ENCODE measurements around the gene BICD1. TPM values are rescaled to one million over a fixed set of nuclear protein-coding genes. Genes with fewer than 3 reads are reported as not detected.

Gene BICD1
- total RNA-seq, 2 donors from 2014 or later, result 14.3 to 15.3 TPM

DNA sequence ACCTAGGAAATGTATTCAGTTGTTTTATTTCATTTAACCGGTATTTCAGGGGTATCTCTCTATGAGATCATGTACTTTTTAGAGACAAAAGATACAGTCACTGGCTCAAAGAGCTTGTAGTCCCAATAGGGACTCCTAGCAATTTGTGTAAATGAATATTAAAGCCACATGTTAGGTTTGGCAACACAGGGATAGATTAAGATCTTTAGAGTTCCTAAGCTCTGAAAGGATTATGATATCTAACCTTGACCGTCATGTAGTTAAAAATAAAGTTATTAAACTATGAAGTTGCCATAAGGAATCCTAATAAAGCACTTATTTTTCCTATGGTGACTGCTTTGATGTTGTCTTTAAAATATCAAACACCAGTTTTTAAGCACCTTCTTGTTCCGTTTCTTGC lies 192.3 kb downstream of the BICD1 start:
- Mint-ChIP-seq H3K4me3 (no peak overlapping the region), H3K36me3 (ENCODE audit: insufficient read depth in 2 of 2) (no peaks in the 10 kb centered on the region), H3K9me3 (no peaks in the 10 kb centered on the region), H3K27ac (no peak overlapping the region), H3K27me3 (ENCODE audit: low read depth) (no peaks in the 10 kb centered on the region), H3K4me1 (ENCODE audit: low read depth) (no peaks in the 10 kb centered on the region)
- ATAC-seq (replicated peaks in 1 of 2) (no peak), DNase-seq (no peak)

- no peaks in the 10 kb centered on the region for H3K9me3 Mint-ChIP-seq
- no peaks in the 10 kb centered on the region for H3K27me3 Mint-ChIP-seq (ENCODE audit: low read depth)
- ATAC-seq (replicated peaks in 1 of 2) (no peak), DNase-seq (no peak)
- no peaks in the 10 kb centered on the region for H3K36me3 Mint-ChIP-seq (ENCODE audit: insufficient read depth in 2 of 2)
- no peak overlapping the region for H3K4me3 Mint-ChIP-seq
- H3K27ac Mint-ChIP-seq, result no peak overlapping the region
- no peaks in the 10 kb centered on the region for H3K4me1 Mint-ChIP-seq (ENCODE audit: low read depth)
Observed at GRCh38 chr12:32301216-32301615, 194.6 kb downstream of the BICD1 start.

GRCh38 chr12:32302218-32303173 lies 195.8 kb downstream of the BICD1 start:
- Mint-ChIP-seq H3K9me3 (no peaks in the 10 kb centered on the region), H3K27me3 (ENCODE audit: low read depth) (no peaks in the 10 kb centered on the region), H3K4me1 (ENCODE audit: low read depth) (no peaks in the 10 kb centered on the region), H3K27ac (no peak overlapping the region), H3K4me3 (no peak overlapping the region), H3K36me3 (ENCODE audit: insufficient read depth in 2 of 2) (no peaks in the 10 kb centered on the region)
- ATAC-seq (replicated peaks in 1 of 2) (peak; percentile 63 to 71), DNase-seq (peak; percentile 14 to 26)

- Mint-ChIP-seq H3K4me3 (no peak overlapping the region), H3K36me3 (ENCODE audit: insufficient read depth in 2 of 2) (no peaks in the 10 kb centered on the region), H3K9me3 (no peaks in the 10 kb centered on the region)
Observed at GRCh38 chr12:32303174-32303549, 196.5 kb downstream of the BICD1 start.

DNA sequence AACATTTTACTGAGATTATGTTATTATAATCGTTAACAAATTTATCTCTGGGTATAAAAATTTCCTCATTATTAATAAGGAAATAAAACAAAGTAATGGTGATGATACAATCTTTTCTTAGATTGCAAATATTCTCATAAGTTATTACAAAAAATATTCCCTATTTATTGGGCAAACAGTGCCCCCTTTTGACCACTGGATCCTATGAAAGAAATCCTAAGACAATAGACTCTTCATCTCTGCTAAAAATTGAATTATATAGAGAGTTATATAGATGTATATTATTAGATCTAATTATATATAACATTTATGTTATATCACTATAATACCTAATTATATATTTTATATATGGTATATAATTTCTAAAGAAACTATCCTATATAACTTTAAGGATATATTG lies 198.5 kb downstream of the BICD1 start:
- DNase-seq, result no peak
- no peaks in the 10 kb centered on the region for H3K36me3 Mint-ChIP-seq (ENCODE audit: insufficient read depth in 2 of 2)
- H3K27me3 Mint-ChIP-seq (ENCODE audit: low read depth), result no peaks in the 10 kb centered on the region
- H3K9me3 Mint-ChIP-seq, result no peaks in the 10 kb centered on the region
- no peaks in the 10 kb centered on the region for H3K4me1 Mint-ChIP-seq (ENCODE audit: low read depth)
- H3K27ac Mint-ChIP-seq, result no peak overlapping the region
- no peak for ATAC-seq (replicated peaks in 1 of 2)
- no peak overlapping the region for H3K4me3 Mint-ChIP-seq

More at GRCh38 chr12:32303174-32303549, 196.5 kb downstream of the BICD1 start:
- H3K27ac Mint-ChIP-seq, result no peak overlapping the region
- H3K27me3 Mint-ChIP-seq (ENCODE audit: low read depth), result no peaks in the 10 kb centered on the region
- H3K4me1 Mint-ChIP-seq (ENCODE audit: low read depth), result no peaks in the 10 kb centered on the region
- DNase-seq (no peak), ATAC-seq (replicated peaks in 1 of 2) (no peak)

GRCh38 chr12:32307326-32307725 lies 200.7 kb downstream of the BICD1 start:
- Mint-ChIP-seq H3K27me3 (ENCODE audit: low read depth) (no peaks in the 10 kb centered on the region), H3K4me3 (no peak overlapping the region), H3K27ac (no peak overlapping the region), H3K9me3 (no peaks in the 10 kb centered on the region), H3K36me3 (ENCODE audit: insufficient read depth in 2 of 2) (no peaks in the 10 kb centered on the region), H3K4me1 (ENCODE audit: low read depth) (no peaks in the 10 kb centered on the region)
- no peak for ATAC-seq (replicated peaks in 1 of 2)
- no peak for DNase-seq

DNA sequence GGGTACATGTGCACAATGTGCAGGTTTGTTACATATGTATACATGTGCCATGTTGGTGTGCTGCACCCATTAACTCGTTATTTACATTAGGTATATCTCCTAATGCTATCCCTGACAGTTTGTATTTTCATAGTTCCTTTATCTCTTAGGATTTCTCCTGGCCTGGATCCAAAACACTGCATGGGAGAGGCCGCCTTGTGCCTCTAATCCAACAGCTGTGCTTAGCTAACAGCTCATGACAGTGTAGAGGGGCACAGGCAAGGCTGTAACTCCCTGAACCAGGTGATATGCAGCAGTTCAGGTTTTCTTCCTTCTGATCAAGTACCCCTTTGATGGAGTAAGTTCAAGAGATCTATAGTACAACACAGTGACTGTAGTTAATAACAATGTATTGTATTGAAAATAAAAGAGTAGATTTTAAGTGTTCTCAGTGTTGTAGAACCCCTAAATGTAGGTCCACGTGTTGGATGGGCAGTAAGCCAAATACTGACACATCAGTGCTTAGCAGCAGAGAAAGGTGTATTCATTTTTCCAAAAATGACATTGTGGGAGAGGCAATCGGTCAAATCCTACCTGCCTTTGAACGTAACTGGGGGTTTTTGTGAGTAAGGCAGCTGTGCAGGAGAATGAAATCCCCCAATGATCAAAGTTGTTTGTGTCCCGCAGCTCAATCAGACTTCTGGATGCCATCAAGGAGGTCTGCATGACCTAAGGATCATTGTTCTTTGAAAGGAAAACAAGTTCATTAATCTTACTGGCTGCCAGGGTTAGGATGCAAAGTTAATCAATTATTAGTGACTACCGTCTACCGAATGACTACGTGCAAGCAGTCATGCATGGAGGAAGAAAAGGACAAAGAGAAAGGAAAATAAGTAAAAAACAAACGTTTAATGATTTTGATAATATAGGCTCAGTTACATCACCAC lies 203.4 kb downstream of the BICD1 start:
- DNase-seq, result no peak
- Mint-ChIP-seq H3K4me3 (no peak overlapping the region), H3K27me3 (ENCODE audit: low read depth) (no peaks in the 10 kb centered on the region), H3K36me3 (ENCODE audit: insufficient read depth in 2 of 2) (no peaks in the 10 kb centered on the region), H3K27ac (no peak overlapping the region), H3K9me3 (no peaks in the 10 kb centered on the region), H3K4me1 (ENCODE audit: low read depth) (no peaks in the 10 kb centered on the region)
- ATAC-seq (replicated peaks in 1 of 2), result no peak

- peaks cover 0 to 1% of the 10 kb centered on the region in 2 donors for H3K36me3 Mint-ChIP-seq (ENCODE audit: insufficient read depth in 2 of 2)
- no peaks in the 10 kb centered on the region for H3K9me3 Mint-ChIP-seq
- H3K4me3 Mint-ChIP-seq, result no peak overlapping the region
- H3K4me1 Mint-ChIP-seq (ENCODE audit: low read depth), result no peaks in the 10 kb centered on the region
- DNase-seq (no peak), ATAC-seq (replicated peaks in 1 of 2) (no peak)
- no peaks in the 10 kb centered on the region for H3K27me3 Mint-ChIP-seq (ENCODE audit: low read depth)
- no peak overlapping the region for H3K27ac Mint-ChIP-seq
Observed at GRCh38 chr12:32312049-32312670, 205.5 kb downstream of the BICD1 start.

- no peak for DNase-seq
Observed at GRCh38 chr12:32322354-32322753, 215.7 kb downstream of the BICD1 start.

GRCh38 chr12:32331133-32331532 lies 224.5 kb downstream of the BICD1 start:
- ATAC-seq (replicated peaks in 1 of 2) (no peak), DNase-seq (no peak)
- Mint-ChIP-seq H3K9me3 (no peaks in the 10 kb centered on the region), H3K4me3 (no peak overlapping the region), H3K4me1 (ENCODE audit: low read depth) (peaks cover 7% of the 10 kb centered on the region), H3K36me3 (ENCODE audit: insufficient read depth in 2 of 2) (peaks cover 0 to 2% of the 10 kb centered on the region in 2 donors), H3K27me3 (ENCODE audit: low read depth) (no peaks in the 10 kb centered on the region), H3K27ac (no peak overlapping the region)

More at GRCh38 chr12:32322354-32322753, 215.7 kb downstream of the BICD1 start:
- Mint-ChIP-seq H3K4me1 (ENCODE audit: low read depth) (peaks cover 5% of the 10 kb centered on the region), H3K27ac (no peak overlapping the region), H3K36me3 (ENCODE audit: insufficient read depth in 2 of 2) (peaks cover 0 to 3% of the 10 kb centered on the region in 2 donors), H3K9me3 (no peaks in the 10 kb centered on the region), H3K4me3 (no peak overlapping the region), H3K27me3 (ENCODE audit: low read depth) (no peaks in the 10 kb centered on the region)
- ATAC-seq (replicated peaks in 1 of 2), result no peak

DNA sequence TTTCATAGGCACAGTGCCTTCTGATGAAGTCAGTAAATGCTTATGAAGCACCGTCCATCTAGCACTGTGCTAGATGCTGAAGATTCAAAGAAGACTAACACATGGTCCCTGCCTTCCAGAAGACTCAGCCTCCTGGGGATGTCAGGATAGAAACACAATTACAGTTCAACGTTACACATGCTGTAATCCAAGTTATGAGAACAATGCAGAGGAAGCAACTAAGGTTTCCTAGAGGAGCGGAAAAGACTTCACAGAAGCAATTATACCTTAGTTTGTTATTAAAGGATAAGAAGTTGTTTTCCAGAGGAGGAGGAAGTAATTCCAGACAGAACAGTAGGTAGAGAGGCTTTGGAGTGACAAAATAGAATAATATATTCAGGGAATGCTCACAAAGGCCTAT lies 225.8 kb downstream of the BICD1 start:
- ATAC-seq (replicated peaks in 1 of 2) (no peak), DNase-seq (no peak)
- Mint-ChIP-seq H3K4me3 (no peak overlapping the region), H3K27ac (no peak overlapping the region), H3K36me3 (ENCODE audit: insufficient read depth in 2 of 2) (no peaks in the 10 kb centered on the region), H3K4me1 (ENCODE audit: low read depth) (peaks cover 7% of the 10 kb centered on the region), H3K9me3 (no peaks in the 10 kb centered on the region), H3K27me3 (ENCODE audit: low read depth) (no peaks in the 10 kb centered on the region)

GRCh38 chr12:32334371-32334777 lies 227.7 kb downstream of the BICD1 start:
- peak overlapping the region; percentile 95 for H3K27ac Mint-ChIP-seq
- ATAC-seq (replicated peaks in 1 of 2) (peak; percentile 95 to 98), DNase-seq (peak; percentile 1 to 25)
- H3K4me3 Mint-ChIP-seq, result peak overlapping the region in 1 of 2 donors; percentile 71
- no peaks in the 10 kb centered on the region for H3K27me3 Mint-ChIP-seq (ENCODE audit: low read depth)
- no peaks in the 10 kb centered on the region for H3K36me3 Mint-ChIP-seq (ENCODE audit: insufficient read depth in 2 of 2)
- H3K9me3 Mint-ChIP-seq, result no peaks in the 10 kb centered on the region
- H3K4me1 Mint-ChIP-seq (ENCODE audit: low read depth), result peaks cover 7% of the 10 kb centered on the region

DNA sequence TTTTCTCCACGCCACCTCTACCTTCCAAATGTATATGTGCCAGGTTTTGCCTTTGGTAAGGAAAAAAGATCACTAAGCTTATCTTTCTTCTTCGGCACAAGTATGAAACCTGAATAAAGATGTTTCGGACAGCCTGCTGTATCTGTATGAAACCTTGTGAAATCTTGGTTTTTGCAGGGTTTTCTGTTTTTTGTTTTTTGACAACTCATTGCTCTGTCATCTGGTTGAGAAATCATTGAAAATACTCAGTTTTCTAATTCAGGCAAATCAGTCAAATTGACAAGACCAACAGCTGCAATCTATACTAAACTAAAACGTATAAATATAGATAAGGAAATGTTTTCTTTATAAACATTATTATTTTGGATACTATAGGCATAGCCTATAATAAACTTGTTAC lies 229.6 kb downstream of the BICD1 start:
- H3K27me3 Mint-ChIP-seq (ENCODE audit: low read depth), result no peaks in the 10 kb centered on the region
- H3K27ac Mint-ChIP-seq, result no peak overlapping the region
- no peak for DNase-seq
- H3K9me3 Mint-ChIP-seq, result no peaks in the 10 kb centered on the region
- H3K36me3 Mint-ChIP-seq (ENCODE audit: insufficient read depth in 2 of 2), result no peaks in the 10 kb centered on the region
- no peak for ATAC-seq (replicated peaks in 1 of 2)
- H3K4me1 Mint-ChIP-seq (ENCODE audit: low read depth), result peaks cover 7% of the 10 kb centered on the region
- H3K4me3 Mint-ChIP-seq, result no peak overlapping the region
